ENCODE results near the gene TMEM26. TPM values are rescaled to one million over a fixed set of nuclear protein-coding genes. Genes with fewer than 3 reads are reported as not detected.

TMEM26 gene
- total and polyA plus RNA-seq, 2 of the 13 experiments (the other 11 are each of a cell fraction or from before 2014, with no cell fraction given), result not detected

GRCh38 chr10:61415824-61416223, 37.4 kb downstream of the TMEM26 start (continued):
- TF ChIP-seq XBP1 (CRISPR knock-in tag; IDR thresholded peaks at IDR 0.05) (no peak), ZUFSP (CRISPR knock-in tag; IDR thresholded peaks at IDR 0.05; ENCODE audit: borderline replicate concordance) (no peak), NFATC3 (CRISPR knock-in tag; IDR thresholded peaks at IDR 0.05) (no peak), ZFY (CRISPR knock-in tag; IDR thresholded peaks at IDR 0.05) (no peak), MEIS1 (CRISPR knock-in tag; IDR thresholded peaks at IDR 0.05; ENCODE audit: borderline replicate concordance) (no peak), E2F2 (CRISPR knock-in tag; IDR thresholded peaks at IDR 0.05; ENCODE audit: borderline replicate concordance) (no peak), MIER2 (CRISPR knock-in tag; IDR thresholded peaks at IDR 0.05) (no peak), KLF15 (CRISPR knock-in tag; IDR thresholded peaks at IDR 0.05; ENCODE audit: borderline replicate concordance) (no peak), RORA (CRISPR knock-in tag; IDR thresholded peaks at IDR 0.05) (no peak), DRAP1 (CRISPR knock-in tag; IDR thresholded peaks at IDR 0.05) (no peak), ZNF142 (CRISPR knock-in tag; IDR thresholded peaks at IDR 0.05) (no peak)
